Muscle layer of colon (tissue), 2 donors: ENCODE results near the gene STXBP6.

ENCODE experiments used
- H3K27ac ChIP-seq: one replicate; pipeline ENCODE4 v1.7.0; 2013; ENCODE audit warnings: low read depth, mild to moderate bottlenecking, low read length, moderate library complexity
- H3K27me3 ChIP-seq, 2 donors: one replicate each; pipeline ENCODE4 v1.7.0; 2013; ENCODE audit warnings: low read length in 2 of 2, mild to moderate bottlenecking in 2 of 2; ENCODE audit not compliant: insufficient read depth in 2 of 2, control insufficient read depth in 1 of 2
- H3K36me3 ChIP-seq: one replicate; pipeline ENCODE4 v1.7.0; 2013; ENCODE audit warnings: mild to moderate bottlenecking, low read length; ENCODE audit not compliant: insufficient read depth
- H3K4me1 ChIP-seq: one replicate; pipeline ENCODE4 v1.7.0; 2013; ENCODE audit warnings: mild to moderate bottlenecking, low read length; ENCODE audit not compliant: insufficient read depth
- H3K4me3 ChIP-seq, 2 donors: one replicate each; pipeline ENCODE4 v1.7.0; 2013; ENCODE audit warnings: low read length in 2 of 2, low read depth in 1 of 2, mild to moderate bottlenecking in 1 of 2, moderate library complexity in 1 of 2
- H3K9ac ChIP-seq: one replicate; pipeline ENCODE4 v1.7.0; 2013; ENCODE audit warnings: low read length
- H3K9me3 ChIP-seq: one replicate; pipeline ENCODE4 v1.7.0; 2013; ENCODE audit warnings: mild to moderate bottlenecking, low read length
- donor health status: abdominal sarcoma.
- donor health status: Adenocarcinoma of cecum.

STXBP6 gene

GRCh38 chr14:25079311-25079710 lies 29.4 kb upstream of the STXBP6 start:
- Histone ChIP-seq H3K9me3 (no peaks in the 10 kb centered on the region), H3K4me1 (no peaks in the 10 kb centered on the region), H3K27me3 (no peaks in the 10 kb centered on the region), H3K4me3 (no peak overlapping the region), H3K9ac (no peak overlapping the region), H3K27ac (no peak overlapping the region), H3K36me3 (no peaks in the 10 kb centered on the region)

- no peaks in the 10 kb centered on the region for H3K36me3 ChIP-seq
- H3K4me1 ChIP-seq = no peaks in the 10 kb centered on the region
- no peaks in the 10 kb centered on the region for H3K9me3 ChIP-seq
- no peaks in the 10 kb centered on the region for H3K27me3 ChIP-seq
- H3K4me3 ChIP-seq = no peak overlapping the region
- H3K27ac ChIP-seq = no peak overlapping the region
- H3K9ac ChIP-seq = no peak overlapping the region
Measured at GRCh38 chr14:25074099-25074685, 24.2 kb upstream of the STXBP6 start.

GRCh38 chr14:25069879-25070278 lies 19.9 kb upstream of the STXBP6 start:
- Histone ChIP-seq H3K9me3 (no peaks in the 10 kb centered on the region), H3K4me3 (no peak overlapping the region), H3K27me3 (no peaks in the 10 kb centered on the region), H3K27ac (no peak overlapping the region), H3K36me3 (no peaks in the 10 kb centered on the region), H3K4me1 (no peaks in the 10 kb centered on the region), H3K9ac (no peak overlapping the region)

GRCh38 chr14:25067600-25067999 lies 17.7 kb upstream of the STXBP6 start:
- Histone ChIP-seq H3K27me3 (no peaks in the 10 kb centered on the region), H3K4me1 (no peaks in the 10 kb centered on the region), H3K9ac (no peak overlapping the region), H3K4me3 (no peak overlapping the region), H3K27ac (no peak overlapping the region), H3K36me3 (no peaks in the 10 kb centered on the region), H3K9me3 (no peaks in the 10 kb centered on the region)

DNA sequence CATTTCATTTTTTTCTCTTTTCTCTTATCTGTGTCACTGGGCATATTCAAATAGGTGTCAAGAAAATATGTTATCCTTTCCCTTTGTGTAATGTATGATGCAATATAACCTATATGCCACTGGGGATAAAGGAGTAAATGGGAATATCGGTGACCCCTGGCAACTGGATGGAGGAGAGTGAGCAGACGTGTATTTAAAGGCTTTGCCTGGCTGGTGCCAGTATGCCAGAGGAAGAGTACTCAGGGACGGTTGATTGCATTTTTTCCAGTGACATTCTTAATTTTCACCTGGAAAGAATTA lies 12.0 kb upstream of the STXBP6 start:
- H3K4me3 ChIP-seq = no peak overlapping the region
- H3K4me1 ChIP-seq = no peaks in the 10 kb centered on the region
- H3K9me3 ChIP-seq = no peaks in the 10 kb centered on the region
- no peak overlapping the region for H3K9ac ChIP-seq
- H3K27me3 ChIP-seq = no peaks in the 10 kb centered on the region
- no peaks in the 10 kb centered on the region for H3K36me3 ChIP-seq
- H3K27ac ChIP-seq = no peak overlapping the region

DNA sequence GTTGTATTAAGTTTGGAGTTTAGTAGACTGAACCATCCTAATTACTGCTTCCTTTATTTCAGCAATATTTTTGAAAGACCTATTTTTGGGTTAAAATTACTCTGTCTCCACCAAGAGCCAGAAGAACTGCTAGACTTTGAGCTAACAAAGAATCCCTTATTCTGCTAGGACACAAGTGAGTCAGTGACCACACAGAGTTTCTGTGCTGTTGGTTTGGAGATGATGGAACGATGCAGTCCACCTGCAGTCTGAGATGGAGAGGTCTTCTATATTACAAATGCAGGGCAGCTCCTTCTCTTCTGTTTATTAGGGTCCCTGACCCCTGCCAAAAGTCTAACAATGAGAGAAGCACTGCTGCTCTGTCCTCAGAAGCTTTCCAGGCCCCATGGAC lies 6.7 kb upstream of the STXBP6 start:
- Histone ChIP-seq H3K36me3 (no peaks in the 10 kb centered on the region), H3K4me1 (no peaks in the 10 kb centered on the region), H3K27me3 (peaks cover 0 to 6% of the 10 kb centered on the region in 2 donors), H3K27ac (no peak overlapping the region), H3K9ac (no peak overlapping the region), H3K9me3 (no peaks in the 10 kb centered on the region), H3K4me3 (no peak overlapping the region)

DNA sequence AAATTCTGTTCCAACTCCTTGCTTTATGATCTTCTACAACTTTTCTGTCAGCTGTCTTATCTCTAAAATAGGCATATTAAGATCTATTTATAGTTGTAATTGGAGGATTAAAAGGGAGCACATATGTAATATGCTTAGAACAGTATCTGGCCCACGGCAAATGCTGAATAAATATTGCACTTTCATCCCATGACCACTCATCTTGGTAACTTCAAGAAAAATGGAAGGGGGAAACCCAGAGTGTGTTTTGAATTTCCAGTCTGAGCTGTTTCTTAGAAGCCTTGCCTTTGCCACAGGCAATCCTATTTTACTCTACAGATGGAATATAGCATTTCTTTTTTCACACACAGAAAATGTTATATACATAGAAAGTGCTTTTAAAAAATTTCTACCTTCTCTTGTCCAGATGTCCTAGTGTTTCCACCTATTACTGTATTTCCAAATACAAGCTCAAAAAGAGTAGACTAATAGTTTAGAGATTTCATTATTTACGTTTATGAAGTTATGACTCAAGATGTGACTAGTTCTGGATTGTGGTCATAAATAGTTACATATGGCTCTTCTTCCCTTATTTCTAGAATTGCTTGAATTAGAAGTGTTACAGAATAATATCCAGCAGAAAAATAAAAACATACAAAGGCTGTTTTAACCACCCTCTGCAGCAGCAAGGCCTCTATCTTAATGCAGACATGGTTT lies 6.2 kb upstream of the STXBP6 start:
- Histone ChIP-seq H3K4me3 (no peak overlapping the region), H3K9ac (no peak overlapping the region), H3K27me3 (peaks cover 0 to 6% of the 10 kb centered on the region in 2 donors), H3K4me1 (no peaks in the 10 kb centered on the region), H3K27ac (no peak overlapping the region), H3K9me3 (no peaks in the 10 kb centered on the region), H3K36me3 (no peaks in the 10 kb centered on the region)

DNA sequence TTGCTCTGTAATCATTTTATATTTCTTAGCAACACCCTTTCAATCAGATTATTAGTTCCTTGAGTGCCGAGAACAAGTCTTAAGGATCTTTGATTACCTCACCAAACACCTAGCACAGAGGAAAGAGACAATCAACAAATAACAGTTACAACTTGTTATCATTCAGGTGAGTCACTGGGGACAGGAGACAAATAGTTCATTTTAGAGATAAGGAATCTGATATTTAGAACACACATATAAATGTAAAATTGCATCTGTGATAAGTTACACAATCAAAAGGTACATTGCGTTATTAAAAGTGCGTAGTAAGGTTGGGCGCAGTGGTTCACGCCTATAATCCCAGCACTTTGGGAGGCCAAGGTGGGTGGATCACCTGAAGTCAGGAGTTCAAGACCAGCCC lies 5.1 kb upstream of the STXBP6 start:
- Histone ChIP-seq H3K9ac (no peak overlapping the region), H3K36me3 (no peaks in the 10 kb centered on the region), H3K4me3 (no peak overlapping the region), H3K27ac (no peak overlapping the region), H3K9me3 (no peaks in the 10 kb centered on the region), H3K4me1 (peaks cover 7% of the 10 kb centered on the region), H3K27me3 (peaks cover 0 to 6% of the 10 kb centered on the region in 2 donors)

DNA sequence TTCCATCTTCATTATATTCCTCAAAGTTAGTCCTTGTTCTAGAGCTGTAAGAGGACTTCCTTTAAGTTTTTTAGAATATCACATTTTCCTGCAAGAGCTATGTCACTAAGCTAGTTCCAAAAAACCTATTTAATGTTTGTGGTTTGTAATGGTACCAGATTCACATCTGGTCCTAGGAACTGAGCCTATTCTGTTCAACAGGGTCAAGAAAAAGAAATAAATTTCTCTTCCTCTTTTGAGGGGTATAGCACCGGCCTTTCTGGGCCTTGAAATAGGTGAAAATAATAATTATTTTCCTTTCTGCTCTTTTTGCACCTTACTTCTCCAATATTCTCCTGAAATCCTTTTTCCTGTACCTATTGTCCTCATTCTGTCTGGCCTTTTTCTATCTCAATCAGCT lies 3.6 kb upstream of the STXBP6 start:
- no peaks in the 10 kb centered on the region for H3K36me3 ChIP-seq
- H3K4me3 ChIP-seq = no peak overlapping the region
- peaks cover 7% of the 10 kb centered on the region for H3K4me1 ChIP-seq
- H3K27ac ChIP-seq = no peak overlapping the region
- H3K27me3 ChIP-seq = peaks cover 0 to 6% of the 10 kb centered on the region in 2 donors
- no peaks in the 10 kb centered on the region for H3K9me3 ChIP-seq
- no peak overlapping the region for H3K9ac ChIP-seq

GRCh38 chr14:25052921-25053320 lies 3.0 kb upstream of the STXBP6 start:
- peaks cover 12% of the 10 kb centered on the region for H3K4me1 ChIP-seq
- no peaks in the 10 kb centered on the region for H3K36me3 ChIP-seq
- H3K9me3 ChIP-seq = no peaks in the 10 kb centered on the region
- no peak overlapping the region for H3K9ac ChIP-seq
- H3K27ac ChIP-seq = no peak overlapping the region
- H3K4me3 ChIP-seq = no peak overlapping the region
- peaks cover 0 to 6% of the 10 kb centered on the region in 2 donors for H3K27me3 ChIP-seq

GRCh38 chr14:25052385-25052784 lies 2.4 kb upstream of the STXBP6 start:
- Histone ChIP-seq H3K9ac (no peak overlapping the region), H3K4me1 (peaks cover 17% of the 10 kb centered on the region), H3K27me3 (peaks cover 0 to 6% of the 10 kb centered on the region in 2 donors), H3K36me3 (no peaks in the 10 kb centered on the region), H3K4me3 (no peak overlapping the region), H3K9me3 (no peaks in the 10 kb centered on the region), H3K27ac (no peak overlapping the region)
